HG03521 (cell line): ENCODE results near the gene EPHB4.
"Not testable (repeated sequence)": the region's sequence is repeated elsewhere in the genome, so short reads cannot be mapped to it uniquely, and the experiment has no call there.

Experiments used
- ATAC-seq: cut with Tn5 transposase; IDR thresholded peaks from one replicate; pipeline ENCODE4 v1.9.1; 2021; ENCODE audit warnings: mild to moderate bottlenecking, moderate library complexity; ENCODE audit not compliant: unreplicated experiment

The EPHB4 gene

GRCh38 chr7:100791881-100792666 is 35.2 kb downstream of the EPHB4 start:
- no peak for ATAC-seq

GRCh38 chr7:100789055-100789454 is 38.3 kb downstream of the EPHB4 start:
- no peak for ATAC-seq

DNA sequence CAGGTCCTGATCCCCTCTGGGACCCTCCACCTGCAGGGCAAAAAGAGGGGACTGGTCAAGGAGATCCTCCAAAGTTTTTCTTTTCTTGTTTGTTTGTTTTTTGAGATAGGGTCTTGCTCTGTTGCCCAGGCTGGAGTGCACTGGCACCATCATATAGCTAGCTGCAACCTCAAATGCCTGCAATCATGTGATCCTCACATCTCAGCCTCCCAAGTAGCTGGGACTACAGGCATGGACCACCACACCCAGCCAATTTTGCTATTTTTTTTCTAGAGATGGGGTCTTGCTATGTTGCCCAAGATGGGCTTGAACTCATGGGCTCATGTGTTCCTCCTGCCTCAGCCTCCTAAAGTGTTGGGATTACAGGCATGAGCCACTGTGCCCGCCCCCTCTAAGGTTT is 41.0 kb downstream of the EPHB4 start:
- ATAC-seq = no peak

- ATAC-seq = no peak
Measured at GRCh38 chr7:100785878-100786277, 41.4 kb downstream of the EPHB4 start.

GRCh38 chr7:100783804-100784203 is 43.5 kb downstream of the EPHB4 start:
- ATAC-seq = no peak

- ATAC-seq = no peak
Measured at GRCh38 chr7:100781255-100781654, 46.1 kb downstream of the EPHB4 start.

DNA sequence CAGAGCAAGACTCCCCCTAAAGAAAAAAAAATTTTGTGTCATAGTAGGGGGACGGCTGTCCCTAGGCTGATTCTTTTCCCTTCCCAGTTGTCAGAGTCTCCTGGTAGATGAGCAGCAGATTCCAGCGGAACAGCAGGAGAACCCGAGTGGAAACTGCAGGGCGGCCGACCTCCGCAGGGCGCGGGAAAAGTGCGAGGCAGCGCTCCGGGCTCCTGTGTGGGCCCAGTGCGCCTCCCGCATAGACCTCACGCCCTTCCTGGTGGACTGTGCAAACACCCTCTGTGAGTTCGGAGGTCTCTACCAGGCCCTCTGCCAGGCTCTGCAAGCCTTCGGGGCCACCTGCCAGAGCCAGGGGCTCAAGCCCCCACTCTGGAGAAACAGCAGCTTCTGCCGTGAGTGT is 48.0 kb downstream of the EPHB4 start:
- no peak for ATAC-seq

DNA sequence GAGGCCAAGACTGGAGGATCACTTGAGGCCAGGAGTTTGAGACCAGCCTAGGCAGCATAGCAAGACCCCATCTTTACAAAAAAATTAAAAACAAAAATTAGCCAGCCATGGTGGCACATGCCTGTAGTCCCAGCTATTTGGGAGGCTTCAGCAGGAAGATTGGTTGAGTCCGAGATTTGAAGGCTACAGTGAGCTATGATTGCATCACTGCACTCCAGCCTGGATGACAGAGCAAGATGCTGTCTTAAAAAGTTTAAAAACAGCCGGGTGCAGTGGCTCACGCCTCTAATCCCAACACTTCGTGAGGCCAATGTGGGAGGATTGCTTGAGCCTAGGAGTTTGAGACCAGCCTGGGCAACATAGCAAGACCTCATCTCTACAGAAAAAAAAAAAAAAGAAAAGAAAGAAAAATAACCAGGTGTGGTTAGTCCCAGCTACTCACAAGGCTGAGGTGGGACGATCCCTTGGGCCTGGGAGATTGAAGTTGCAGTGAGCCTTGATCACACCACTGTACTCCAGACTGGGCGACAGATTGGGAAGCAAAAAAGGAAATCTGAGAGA is 49.2 kb downstream of the EPHB4 start:
- ATAC-seq = no peak

- no peak for ATAC-seq
Measured at GRCh38 chr7:100773491-100773890, 53.8 kb downstream of the EPHB4 start.

DNA sequence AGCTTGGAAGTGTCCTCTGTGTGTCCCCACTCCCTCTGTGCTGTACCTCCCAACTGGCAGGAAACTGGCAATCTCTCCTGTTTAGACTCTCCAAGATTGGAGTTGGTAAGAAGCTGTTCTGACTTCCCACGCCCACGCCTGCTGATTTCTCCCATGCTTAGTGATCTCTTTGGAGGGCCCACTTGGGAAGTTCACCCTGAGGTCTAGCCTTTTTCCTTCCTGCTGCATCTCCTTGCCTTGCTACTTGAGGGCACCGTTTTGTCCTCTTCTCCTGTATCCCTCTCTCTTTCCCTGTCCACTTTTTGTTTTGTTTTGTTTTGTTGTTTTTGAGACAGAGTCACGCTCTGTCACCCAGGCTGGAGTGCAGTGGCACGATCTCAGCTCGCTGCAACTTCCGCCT is 58.5 kb downstream of the EPHB4 start:
- no peak for ATAC-seq

DNA sequence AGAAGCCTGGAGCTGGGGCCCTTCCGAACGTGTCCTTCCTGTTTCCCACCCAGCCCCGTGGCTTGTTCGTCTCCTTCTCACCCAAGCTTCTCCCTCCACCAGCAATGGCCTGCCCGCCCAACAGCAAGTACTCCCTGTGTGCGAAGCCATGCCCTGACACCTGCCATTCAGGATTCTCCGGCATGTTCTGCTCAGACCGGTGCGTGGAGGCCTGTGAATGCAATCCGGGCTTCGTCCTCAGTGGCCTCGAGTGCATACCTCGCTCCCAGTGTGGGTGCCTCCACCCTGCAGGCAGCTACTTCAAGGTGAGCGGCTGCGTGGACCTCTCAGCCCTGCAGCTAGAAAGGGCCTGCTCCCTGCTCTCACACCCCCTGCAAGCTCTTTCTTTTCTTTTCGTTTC is 62.1 kb downstream of the EPHB4 start:
- no peak for ATAC-seq

DNA sequence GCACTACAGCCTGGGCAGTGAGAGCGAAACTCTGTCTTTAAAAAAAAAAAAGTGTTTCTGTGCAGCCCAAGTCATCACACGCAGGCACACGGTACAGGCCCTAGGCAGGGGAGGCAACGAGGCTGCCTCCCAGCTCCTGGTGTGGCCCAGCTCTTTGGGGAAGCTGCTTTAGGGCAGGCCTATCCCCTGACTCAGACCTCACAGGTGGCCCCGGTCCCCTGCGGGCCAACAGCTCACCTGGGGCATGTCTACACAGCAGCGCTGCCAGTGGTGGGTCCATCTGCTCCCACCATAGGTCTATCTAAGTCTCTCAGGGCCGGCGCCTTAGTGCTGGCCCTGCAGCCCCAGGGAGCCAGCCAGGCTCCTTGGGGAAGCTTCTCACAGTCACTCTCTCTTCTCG is 62.5 kb downstream of the EPHB4 start:
- ATAC-seq = no peak

DNA sequence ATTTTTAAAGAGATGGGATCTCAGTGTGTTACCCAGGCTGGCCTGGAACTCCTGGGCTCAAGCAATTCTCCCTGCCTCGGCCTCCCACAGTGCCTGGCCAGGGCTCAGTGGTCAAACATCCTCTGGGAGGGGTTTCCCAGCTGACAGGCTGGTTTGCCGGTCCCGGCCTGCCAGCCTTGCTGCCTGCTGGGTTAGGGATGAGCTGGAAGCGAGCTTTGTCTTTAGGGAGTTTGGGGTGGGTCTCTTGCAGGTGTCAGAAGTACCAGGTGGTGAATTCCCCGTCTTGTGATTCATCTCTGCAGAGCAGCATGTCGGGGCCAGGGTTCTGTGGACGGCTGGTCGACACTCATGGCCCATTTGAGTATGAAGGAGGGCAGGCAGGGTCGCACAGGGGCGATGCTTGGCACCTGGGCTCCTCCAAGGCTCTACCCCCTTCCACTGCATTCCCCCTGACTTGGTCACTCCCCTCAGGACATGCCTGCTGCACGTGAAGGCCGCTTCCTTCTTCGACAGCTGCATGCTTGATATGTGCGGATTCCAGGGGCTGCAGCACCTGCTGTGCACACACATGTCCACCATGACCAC is 63.7 kb downstream of the EPHB4 start:
- ATAC-seq = no peak

GRCh38 chr7:100762841-100763240 is 64.5 kb downstream of the EPHB4 start:
- ATAC-seq = not testable (repeated sequence)

- no peak for ATAC-seq
Measured at GRCh38 chr7:100759357-100760171, 67.8 kb downstream of the EPHB4 start.

DNA sequence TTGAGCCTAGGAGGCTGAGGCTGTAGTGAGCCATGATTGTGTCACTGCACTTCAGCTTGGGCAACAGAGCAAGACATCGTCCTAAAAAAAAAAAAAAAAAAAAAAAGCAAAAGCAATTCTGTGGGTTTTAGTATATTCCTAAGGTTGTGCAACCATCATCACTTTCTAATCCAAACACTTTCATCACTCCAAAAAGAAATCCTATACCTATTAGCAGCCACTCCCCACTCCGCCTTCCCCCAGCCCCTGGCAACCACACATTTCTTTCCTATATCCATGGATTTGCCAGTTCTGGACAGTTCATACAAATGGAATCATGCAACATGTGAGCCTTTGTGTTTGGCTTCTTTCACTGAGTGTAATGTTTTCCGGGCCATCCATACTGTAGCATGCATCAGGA is 73.6 kb downstream of the EPHB4 start:
- ATAC-seq = no peak

DNA sequence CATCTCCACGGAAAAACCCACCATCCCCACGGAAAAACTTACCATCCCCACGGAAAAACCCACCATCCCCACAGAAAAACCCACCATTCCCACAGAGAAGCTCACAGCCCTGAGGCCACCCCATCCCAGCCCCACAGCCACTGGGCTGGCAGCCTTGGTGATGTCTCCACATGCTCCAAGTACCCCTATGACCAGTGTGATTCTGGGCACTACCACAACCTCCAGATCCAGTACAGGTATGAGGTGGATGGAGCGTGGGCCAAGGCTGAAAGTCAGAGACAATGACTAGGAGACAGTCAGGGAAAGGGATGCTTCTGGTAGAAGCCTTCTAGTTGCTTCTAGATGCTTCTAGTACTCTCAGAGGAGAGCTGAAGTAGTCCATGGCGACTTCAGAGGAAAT is 74.3 kb downstream of the EPHB4 start:
- ATAC-seq = no peak
